K562 (cell line): Measurements from ENCODE around the gene MAP2K7. TPM values are rescaled to one million over a fixed set of nuclear protein-coding genes. Genes with fewer than 3 reads are reported as not detected.
A peak's percentile ranks its signal among the peaks of the same experiment; 100 is the strongest.

Experiments
- ATAC-seq: fragments of 200-7000 bp; cut with Tn5 transposase; 3 replicates; pipeline ENCODE4 v1.9.1; 2020; ENCODE audit warnings: moderate library complexity
- BruUV-seq: library from RNA; stranded (reverse); fragments of 400-500 nt; replicated peaks from 2 replicates; lab custom pipeline; 2021; lab: Mats Ljungman, UMichigan
- CTCF ChIA-PET: fragments of 300-600 bp; formaldehyde crosslinking; extraction: SDS; loops from one replicate; lab custom pipeline; 2021; ENCODE audit warnings: low intra/inter-chr PET ratio; lab: Yijun Ruan, JAX
- POLR2A ChIA-PET: fragments of 300-600, 350-650 bp; sonication (Branson Sonifier 250); formaldehyde crosslinking; extraction: SDS; loops from one replicate; lab custom pipeline; 2021; ENCODE audit warnings: antibody characterized with exemption, inconsistent platforms; lab: Yijun Ruan, JAX
- DNase-seq, 4 experiments: peaks; one replicate each; pipeline versions ENCODE4 v3.0.0 to v3.0.0-alpha.2; 2011 to 2018; ENCODE audit warnings: low spot score in 3 of 4, mixed read lengths in 3 of 4; ENCODE audit errors: extremely low read depth in 1 of 4
- FAIRE-seq: peaks from 2 replicates; lab custom pipeline; 2011; peaks lifted over from hg19 to GRCh38; lab: Jason Lieb, UNC
- H2AFZ ChIP-seq: 2 replicates; pipeline ENCODE4 v1.6.0; 2011; ENCODE audit warnings: low read depth, low read length, control low read depth, inconsistent platforms
- H3K27ac ChIP-seq: fragments of 200-600 bp; 3 replicates; pipeline ENCODE4 v1.8.0; 2011; ENCODE audit warnings: low read depth, mild to moderate bottlenecking, control low read depth, inconsistent platforms, low read length, moderate library complexity, mixed read lengths; ENCODE audit errors: extremely low read depth
- H3K27me3 ChIP-seq, 2 experiments: fragments of 300-600 bp in 1 of 2; 2 replicates in 1 of 2; 3 replicates in 1 of 2; pipeline versions ENCODE4 v1.6.0 to v1.8.0; 2011; ENCODE audit warnings: inconsistent platforms in 2 of 2, low read length in 2 of 2, mild to moderate bottlenecking in 1 of 2, mixed read lengths in 1 of 2, moderate library complexity in 1 of 2; ENCODE audit not compliant: control insufficient read depth in 2 of 2, insufficient read depth in 2 of 2
- H3K36me3 ChIP-seq: fragments of 300-600 bp; 3 replicates; pipeline ENCODE4 v1.8.0; 2011; ENCODE audit warnings: mild to moderate bottlenecking, low read length, inconsistent platforms; ENCODE audit not compliant: control insufficient read depth, insufficient read depth
- H3K4me1 ChIP-seq, 2 experiments: fragments of 200-600 bp in 1 of 2; replicated peaks in 1 of 2; 2 replicates in 1 of 2; 3 replicates in 1 of 2; pipeline versions ENCODE4 v1.5.1 to v1.8.0; 2011; ENCODE audit warnings: inconsistent platforms in 2 of 2, low read length in 2 of 2, mild to moderate bottlenecking in 1 of 2, mixed read lengths in 1 of 2, moderate library complexity in 1 of 2; ENCODE audit not compliant: control insufficient read depth in 2 of 2, insufficient read depth in 2 of 2
- H3K4me2 ChIP-seq: 2 replicates; pipeline ENCODE4 v1.6.1; 2011; ENCODE audit warnings: low read length, control low read depth, inconsistent platforms, mixed read lengths; ENCODE audit not compliant: insufficient read depth
- H3K4me3 ChIP-seq: fragments of 200-600 bp; sonication (generic), shearing (Covaris generic); 2 replicates; pipeline ENCODE4 v1.5.1; 2016; ENCODE audit warnings: control low read depth, inconsistent platforms
- H3K79me2 ChIP-seq: fragments of 200-600 bp; 3 replicates; pipeline ENCODE4 v1.8.0; 2011; ENCODE audit warnings: low read length, inconsistent platforms; ENCODE audit not compliant: control insufficient read depth, insufficient read depth
- H3K9ac ChIP-seq, 2 experiments: 2 replicates each; pipeline versions ENCODE4 v1.6.0 to v1.6.1; 2011; ENCODE audit warnings: low read depth in 2 of 2, low read length in 2 of 2, control low read depth in 1 of 2, inconsistent platforms in 1 of 2, mild to moderate bottlenecking in 1 of 2, mixed read lengths in 1 of 2; ENCODE audit not compliant: insufficient read depth in 1 of 2
- H3K9me1 ChIP-seq: one replicate; pipeline ENCODE4 v1.6.0; 2011; ENCODE audit warnings: inconsistent platforms, mild to moderate bottlenecking, low read length, moderate library complexity; ENCODE audit not compliant: control insufficient read depth, insufficient read depth
- H3K9me3 ChIP-seq: replicated peaks from 2 replicates; pipeline ENCODE4 v1.5.1; 2011; ENCODE audit warnings: low read depth, low read length, inconsistent platforms; ENCODE audit not compliant: control insufficient read depth, insufficient read depth
- H4K20me1 ChIP-seq: replicated peaks from 2 replicates; pipeline ENCODE4 v1.6.1; 2011; ENCODE audit warnings: low read length, inconsistent platforms, mixed read lengths; ENCODE audit not compliant: control insufficient read depth, insufficient read depth
- CHCHD3 ChIP-seq: fragments of 250-450 bp; sonication (Bioruptor Pico); IDR thresholded peaks from 2 replicates; pipeline ENCODE4 v2.1.2; 2022; ENCODE audit warnings: mild to moderate bottlenecking
- NCOA1 ChIP-seq: fragments of 450-650 bp; IDR thresholded peaks from 2 replicates; pipeline ENCODE4 v1.6.1; 2016; ENCODE audit warnings: low read depth
- NFE2 ChIP-seq: IDR thresholded peaks from 2 replicates; pipeline ENCODE4 v1.6.1; 2014; ENCODE audit warnings: antibody characterized with exemption, low read depth
- NFXL1 ChIP-seq: fragments of 450-650 bp; formaldehyde crosslinking; IDR thresholded peaks from 2 replicates; pipeline ENCODE4 v1.4.0; 2021; ENCODE audit warnings: mild to moderate bottlenecking
- POLR2G ChIP-seq: fragments of 200-400 bp; formaldehyde crosslinking; IDR thresholded peaks from 2 replicates; pipeline ENCODE4 v1.6.1; 2017; ENCODE audit warnings: low read depth, mild to moderate bottlenecking, antibody characterized with exemption, low read length, moderate library complexity
- SUPT5H ChIP-seq: fragments of 450-650 bp; IDR thresholded peaks from 2 replicates; pipeline ENCODE4 v1.6.1; 2016
- TAL1 ChIP-seq: fragments of 450-650 bp; IDR thresholded peaks from 2 replicates; pipeline ENCODE4 v1.6.1; 2016; ENCODE audit warnings: mild to moderate bottlenecking
- ZBTB1 ChIP-seq: sonication (generic); formaldehyde crosslinking; IDR thresholded peaks from 2 replicates; pipeline ENCODE4 v1.8.1; 2023; ENCODE audit warnings: missing genetic modification reagents, low read depth, mild to moderate bottlenecking, borderline replicate concordance
- ZKSCAN1 ChIP-seq: fragments of 150-350 bp; IDR thresholded peaks from 2 replicates; pipeline ENCODE4 v1.6.1; 2016; ENCODE audit warnings: low read depth, low read length
- ZNF316 ChIP-seq: fragments of 450-650 bp; IDR thresholded peaks from 2 replicates; pipeline ENCODE4 v1.6.1; 2016
- WGBS: fragments of 100-300 bp; shearing (Covaris generic); methylation state at CpG from one replicate; pipeline ENCODE4 v1.1.6; 2016; ENCODE audit warnings: low coverage, mixed read lengths; ENCODE audit not compliant: insufficient coverage; ENCODE audit errors: missing lambda C conversion rate; 5-methylcytosine and 5-hydroxymethylcytosine counted together
- in situ Hi-C: fragments of 300-500 bp; cut with MboI; formaldehyde crosslinking; loops from 4 replicates; pipeline ENCODE4 v1.15.0; 2018; ENCODE audit warnings: inconsistent platforms, mixed read lengths
- intact Hi-C: fragments of 100-400 bp; cut with micrococcal nuclease; formaldehyde crosslinking; loops from 2 replicates; pipeline ENCODE4 v1.14.2; 2022
- polyA plus RNA-seq, 8 experiments: library from polyadenylated mRNA; depleted of rRNA in 4 of 8; stranded (reverse) in 5 of 8; unstranded in 3 of 8; fragments of >200 nt; fragmentation: Nextera tagmentation in 2 of 8; fragmentation: Illumina TruSeq in 1 of 8; extraction: Ambion mirVana in 2 of 8; extraction: Trizol in 1 of 8; gene quantifications; 2 replicates each; pipeline versions ENCODE4 v1.2.1 to v1.2.3, GENCODE V29; 2011 to 2014; ENCODE audit warnings: inconsistent platforms in 1 of 8, missing spikeins in 1 of 8
- total RNA-seq, 7 experiments: library from RNA; depleted of rRNA in 6 of 7; stranded (reverse); fragments of >200 nt in 6 of 7; fragmentation: Illumina TruSeq in 2 of 7; extraction: Trizol in 2 of 7; gene quantifications; 2 replicates each; pipeline versions ENCODE4 v1.2.1 to v1.2.3, GENCODE V29; 2011 to 2021; ENCODE audit warnings: low replicate concordance in 1 of 7
- TF ChIP-seq, protein P1 (sequence below): fragments of 450-650 bp; formaldehyde crosslinking; IDR thresholded peaks from 2 replicates; pipeline ENCODE4 v1.4.0; 2020; ENCODE audit warnings: mild to moderate bottlenecking, moderate library complexity
- TF ChIP-seq, protein P2 (sequence below): sonication (generic); formaldehyde crosslinking; IDR thresholded peaks from 2 replicates; pipeline ENCODE4 v1.8.1; 2023; ENCODE audit warnings: mild to moderate bottlenecking, missing genetic modification reagents
- TF ChIP-seq, protein P3 (sequence below): IDR thresholded peaks from 3 replicates; pipeline ENCODE4 v1.6.1; 2011; ENCODE audit warnings: borderline replicate concordance, mild to moderate bottlenecking; ENCODE audit not compliant: insufficient read length, insufficient read depth

Gene MAP2K7
- total and polyA plus RNA-seq, 9 of the 15 experiments (the other 6 are each of a cell fraction or from before 2014, with no cell fraction given): 0.51 to 45.8 (median 14.1) TPM

DNA sequence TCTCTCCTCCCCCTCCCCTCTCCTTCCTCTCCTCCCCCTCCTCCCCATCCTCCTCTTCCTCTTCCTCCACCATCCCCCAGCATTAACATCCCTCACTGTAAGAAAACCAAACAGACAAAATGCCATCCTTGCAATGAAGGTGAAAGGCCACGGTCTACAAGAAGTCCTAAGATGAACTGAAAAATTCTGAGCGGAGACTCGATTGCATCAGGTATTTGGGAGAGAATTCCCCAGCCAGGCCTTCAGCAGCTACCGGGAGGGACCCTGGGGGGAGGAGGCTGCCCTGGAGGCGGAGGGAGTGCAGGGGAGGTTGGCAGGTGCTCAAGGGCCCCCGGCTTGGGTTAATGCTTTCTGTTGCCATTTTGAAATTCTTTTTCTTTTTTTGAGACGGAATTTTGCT is 49.9 kb downstream of the MAP2K7 start:
- BruUV-seq: no TSS peak
- H3K79me2 ChIP-seq: no peaks in the 10 kb centered on the region
- intact Hi-C loops: no loop called here
- H3K9me3 ChIP-seq: no peaks in the 10 kb centered on the region
- no peaks in the 10 kb centered on the region for H4K20me1 ChIP-seq
- no peak overlapping the region for H3K27ac ChIP-seq
- FAIRE-seq (no peak), DNase-seq (no peak), ATAC-seq (no peak)
- H3K27me3 ChIP-seq: no peaks in the 10 kb centered on the region
- CTCF ChIA-PET: no interaction called here
- H3K4me3 ChIP-seq: no peak overlapping the region
- H3K36me3 ChIP-seq: peaks cover 14% of the 10 kb centered on the region; the same call in 1 of the 3 replicates
- POLR2A ChIA-PET: interaction anchor here (4.1 kb wide), 1 partner anchor 10 kb away, joined by 26 read pairs; the partner anchor contains the start of gene TIMM44
- H3K9ac ChIP-seq: no peak overlapping the region; a peak in 1 of 4 replicates
- H3K4me1 ChIP-seq: peaks cover 7 to 26% of the 10 kb centered on the region in 2 experiments; a peak in 4 of 5 replicates
- in situ Hi-C loops: no loop called here
- no peak for TF ChIP-seq ZKSCAN1
- no peak for TF ChIP-seq TAL1
- TF ChIP-seq NCOA1: no peak
- TF ChIP-seq, protein P1, sequence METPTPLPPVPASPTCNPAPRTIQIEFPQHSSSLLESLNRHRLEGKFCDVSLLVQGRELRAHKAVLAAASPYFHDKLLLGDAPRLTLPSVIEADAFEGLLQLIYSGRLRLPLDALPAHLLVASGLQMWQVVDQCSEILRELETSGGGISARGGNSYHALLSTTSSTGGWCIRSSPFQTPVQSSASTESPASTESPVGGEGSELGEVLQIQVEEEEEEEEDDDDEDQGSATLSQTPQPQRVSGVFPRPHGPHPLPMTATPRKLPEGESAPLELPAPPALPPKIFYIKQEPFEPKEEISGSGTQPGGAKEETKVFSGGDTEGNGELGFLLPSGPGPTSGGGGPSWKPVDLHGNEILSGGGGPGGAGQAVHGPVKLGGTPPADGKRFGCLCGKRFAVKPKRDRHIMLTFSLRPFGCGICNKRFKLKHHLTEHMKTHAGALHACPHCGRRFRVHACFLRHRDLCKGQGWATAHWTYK: no peak
- no peaks in the 10 kb centered on the region for H3K9me1 ChIP-seq
- H3K4me2 ChIP-seq: no peak overlapping the region
- 56% methylated on average over 6 of the region's 7 CpGs for WGBS
- H2AFZ ChIP-seq: no peak overlapping the region

DNA sequence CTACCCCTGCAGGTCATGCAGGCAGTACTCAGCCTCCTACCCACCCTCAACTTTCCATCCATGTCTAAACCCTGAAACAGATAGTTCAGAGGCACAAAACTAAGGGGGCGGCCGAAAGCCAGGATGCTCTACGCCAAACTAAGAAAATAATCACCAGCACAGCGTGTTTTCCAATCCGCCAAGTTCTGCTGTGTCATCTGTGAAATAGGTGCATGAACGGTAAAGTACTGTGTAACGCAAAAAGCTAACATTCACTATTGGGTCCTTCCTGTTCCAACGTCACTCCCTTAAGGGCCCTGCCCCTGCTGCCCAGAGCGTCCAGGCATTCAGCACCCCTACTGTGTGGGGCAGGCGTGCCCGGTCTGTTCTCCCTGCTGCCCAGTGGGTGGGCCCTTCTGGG is 52.0 kb downstream of the MAP2K7 start:
- CTCF ChIA-PET: no interaction called here
- WGBS: 78% methylated on average over 11 of the region's 11 CpGs
- intact Hi-C loops: no loop called here

More for the DNA sequence above, 52.0 kb downstream of the MAP2K7 start:
- TF ChIP-seq, protein P2, sequence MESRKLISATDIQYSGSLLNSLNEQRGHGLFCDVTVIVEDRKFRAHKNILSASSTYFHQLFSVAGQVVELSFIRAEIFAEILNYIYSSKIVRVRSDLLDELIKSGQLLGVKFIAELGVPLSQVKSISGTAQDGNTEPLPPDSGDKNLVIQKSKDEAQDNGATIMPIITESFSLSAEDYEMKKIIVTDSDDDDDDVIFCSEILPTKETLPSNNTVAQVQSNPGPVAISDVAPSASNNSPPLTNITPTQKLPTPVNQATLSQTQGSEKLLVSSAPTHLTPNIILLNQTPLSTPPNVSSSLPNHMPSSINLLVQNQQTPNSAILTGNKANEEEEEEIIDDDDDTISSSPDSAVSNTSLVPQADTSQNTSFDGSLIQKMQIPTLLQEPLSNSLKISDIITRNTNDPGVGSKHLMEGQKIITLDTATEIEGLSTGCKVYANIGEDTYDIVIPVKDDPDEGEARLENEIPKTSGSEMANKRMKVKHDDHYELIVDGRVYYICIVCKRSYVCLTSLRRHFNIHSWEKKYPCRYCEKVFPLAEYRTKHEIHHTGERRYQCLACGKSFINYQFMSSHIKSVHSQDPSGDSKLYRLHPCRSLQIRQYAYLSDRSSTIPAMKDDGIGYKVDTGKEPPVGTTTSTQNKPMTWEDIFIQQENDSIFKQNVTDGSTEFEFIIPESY (CRISPR knock-in tag): peak; percentile 80
- peak; percentile 49; the same call in 1 of the 2 replicates for TF ChIP-seq NFE2
- no peak for TF ChIP-seq ZBTB1 (CRISPR knock-in tag)
- peak; percentile 33; the same call in 1 of the 2 replicates for TF ChIP-seq POLR2G
- no peak for TF ChIP-seq CHCHD3
- TF ChIP-seq, protein P3, sequence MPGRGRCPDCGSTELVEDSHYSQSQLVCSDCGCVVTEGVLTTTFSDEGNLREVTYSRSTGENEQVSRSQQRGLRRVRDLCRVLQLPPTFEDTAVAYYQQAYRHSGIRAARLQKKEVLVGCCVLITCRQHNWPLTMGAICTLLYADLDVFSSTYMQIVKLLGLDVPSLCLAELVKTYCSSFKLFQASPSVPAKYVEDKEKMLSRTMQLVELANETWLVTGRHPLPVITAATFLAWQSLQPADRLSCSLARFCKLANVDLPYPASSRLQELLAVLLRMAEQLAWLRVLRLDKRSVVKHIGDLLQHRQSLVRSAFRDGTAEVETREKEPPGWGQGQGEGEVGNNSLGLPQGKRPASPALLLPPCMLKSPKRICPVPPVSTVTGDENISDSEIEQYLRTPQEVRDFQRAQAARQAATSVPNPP: no peak
- 0 out of 2 replicates have a peak, but pooled peaks have one; percentile 15 for TF ChIP-seq SUPT5H
- TF ChIP-seq NFXL1 (CRISPR knock-in tag): no peak
- TF ChIP-seq ZNF316: 0 out of 2 replicates have a peak, but pooled peaks have one; percentile 30
- TF ChIP-seq, all 486 proteins: peak for 5
- H3K36me3 ChIP-seq: peaks cover 29% of the 10 kb centered on the region; the same call in 1 of the 3 replicates
- H3K9me3 ChIP-seq: no peaks in the 10 kb centered on the region
- no peaks in the 10 kb centered on the region for H3K79me2 ChIP-seq
- H3K4me1 ChIP-seq: peaks cover 14 to 30% of the 10 kb centered on the region in 2 experiments; a peak in 4 of 5 replicates
- ATAC-seq (no peak; the same call in 2 of the 3 replicates), DNase-seq (no peak), FAIRE-seq (no peak)
- H4K20me1 ChIP-seq: no peaks in the 10 kb centered on the region
- POLR2A ChIA-PET: interaction anchor here (4.1 kb wide), 1 partner anchor 12 kb away, joined by 26 read pairs; the partner anchor contains the start of gene TIMM44
- no TSS peak for BruUV-seq
- H3K4me2 ChIP-seq: no peak overlapping the region
- in situ Hi-C loops: no loop called here
- no peak overlapping the region for H3K27ac ChIP-seq
- H3K4me3 ChIP-seq: no peak overlapping the region
- H3K27me3 ChIP-seq: no peaks in the 10 kb centered on the region
- no peaks in the 10 kb centered on the region for H3K9me1 ChIP-seq
- no peak overlapping the region for H2AFZ ChIP-seq
- peak overlapping the region in 1 of 2 experiments; percentile 37; a peak in 2 of 4 replicates for H3K9ac ChIP-seq
